Fibroblast of skin of left quadriceps (primary cell): ENCODE measurements around the gene TTC7B.
"Not testable (repeated sequence)": the region's sequence is repeated elsewhere in the genome, so short reads cannot be mapped to it uniquely, and the experiment has no call there.

Experiments
- DNase-seq, 2 experiments: peaks; one replicate each; pipeline ENCODE4 v3.0.0-alpha.2; 2013; ENCODE audit warnings: low read depth in 2 of 2

The TTC7B gene, protein sequence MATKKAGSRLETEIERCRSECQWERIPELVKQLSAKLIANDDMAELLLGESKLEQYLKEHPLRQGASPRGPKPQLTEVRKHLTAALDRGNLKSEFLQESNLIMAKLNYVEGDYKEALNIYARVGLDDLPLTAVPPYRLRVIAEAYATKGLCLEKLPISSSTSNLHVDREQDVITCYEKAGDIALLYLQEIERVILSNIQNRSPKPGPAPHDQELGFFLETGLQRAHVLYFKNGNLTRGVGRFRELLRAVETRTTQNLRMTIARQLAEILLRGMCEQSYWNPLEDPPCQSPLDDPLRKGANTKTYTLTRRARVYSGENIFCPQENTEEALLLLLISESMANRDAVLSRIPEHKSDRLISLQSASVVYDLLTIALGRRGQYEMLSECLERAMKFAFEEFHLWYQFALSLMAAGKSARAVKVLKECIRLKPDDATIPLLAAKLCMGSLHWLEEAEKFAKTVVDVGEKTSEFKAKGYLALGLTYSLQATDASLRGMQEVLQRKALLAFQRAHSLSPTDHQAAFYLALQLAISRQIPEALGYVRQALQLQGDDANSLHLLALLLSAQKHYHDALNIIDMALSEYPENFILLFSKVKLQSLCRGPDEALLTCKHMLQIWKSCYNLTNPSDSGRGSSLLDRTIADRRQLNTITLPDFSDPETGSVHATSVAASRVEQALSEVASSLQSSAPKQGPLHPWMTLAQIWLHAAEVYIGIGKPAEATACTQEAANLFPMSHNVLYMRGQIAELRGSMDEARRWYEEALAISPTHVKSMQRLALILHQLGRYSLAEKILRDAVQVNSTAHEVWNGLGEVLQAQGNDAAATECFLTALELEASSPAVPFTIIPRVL

DNA sequence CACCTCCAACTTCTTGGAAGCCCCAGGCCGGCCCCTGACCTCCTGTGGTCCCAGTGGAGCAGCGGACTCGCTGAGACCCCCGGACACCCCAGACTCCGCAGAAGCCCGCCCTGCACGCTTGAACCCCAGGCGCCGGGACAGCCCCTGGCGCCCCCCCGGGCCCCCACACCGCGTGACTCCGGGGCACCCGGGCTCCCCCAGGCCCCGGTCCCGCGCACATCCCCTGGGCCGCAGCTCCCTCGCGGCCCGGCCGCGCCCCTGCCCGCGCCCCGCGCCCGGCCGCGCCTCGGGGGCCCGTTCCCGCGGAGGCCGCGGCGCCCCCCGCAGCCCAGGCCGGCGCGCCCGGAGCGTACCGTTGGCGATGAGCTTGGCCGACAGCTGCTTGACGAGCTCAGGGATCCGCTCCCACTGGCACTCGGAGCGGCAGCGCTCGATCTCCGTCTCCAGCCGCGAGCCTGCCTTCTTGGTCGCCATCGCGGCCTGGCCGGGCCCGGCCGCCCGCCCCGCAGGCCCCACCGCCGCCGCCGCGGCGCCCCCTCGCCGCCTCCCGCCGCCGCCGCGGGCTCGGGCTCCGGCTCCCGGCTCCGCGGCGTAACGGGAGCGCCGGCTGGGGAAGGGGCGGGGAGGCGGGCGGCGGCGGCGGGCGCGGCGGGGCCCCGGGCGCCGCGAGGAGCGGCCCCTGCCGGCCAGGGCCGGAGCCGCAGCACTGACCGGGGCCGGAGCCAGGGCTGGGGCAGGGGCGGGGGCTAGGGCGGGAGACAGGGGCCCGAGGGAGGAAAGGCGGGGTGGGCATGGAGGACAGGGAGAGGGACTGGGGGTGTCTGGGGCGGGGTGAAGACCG, at the start of gene TTC7B:
TTC7B (minus strand) TSS at position 609 of the 841 bp plus-strand sequence; CDS start at position 474, 135 bp downstream.
- DNase-seq: no peak

- no peak for DNase-seq
These were observed 48.5 kb upstream of the TTC7B start for GRCh38 chr14:90864741-90865140.

- no peak for DNase-seq
These were observed 42.3 kb upstream of the TTC7B start for GRCh38 chr14:90858511-90858910.

DNA sequence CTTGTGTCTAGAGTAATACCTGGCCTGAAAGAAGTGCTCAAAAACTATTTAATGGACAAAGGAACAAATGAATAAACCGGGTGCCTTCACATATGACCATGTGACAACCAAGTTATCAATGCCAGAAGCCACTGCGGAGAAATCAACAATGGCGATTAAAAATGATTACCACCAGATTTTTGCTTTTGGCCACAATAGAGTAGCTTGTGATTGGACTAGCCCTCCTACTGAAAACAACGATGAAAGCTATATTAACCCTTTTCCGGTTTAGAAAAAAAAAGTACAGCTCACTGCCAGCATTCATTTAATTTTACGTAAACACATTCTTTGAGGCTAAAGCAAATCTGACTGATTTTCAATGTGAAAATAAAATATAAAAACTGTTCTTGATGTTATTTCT, 41.6 kb upstream of the TTC7B start:
- no peak for DNase-seq

- not testable (repeated sequence) for DNase-seq
These were observed 39.9 kb upstream of the TTC7B start for GRCh38 chr14:90856115-90856514.

- DNase-seq: no peak
These were observed 36.9 kb upstream of the TTC7B start for GRCh38 chr14:90853116-90853515.

- DNase-seq: no peak
These were observed 35.3 kb upstream of the TTC7B start for GRCh38 chr14:90851327-90852036.

DNA sequence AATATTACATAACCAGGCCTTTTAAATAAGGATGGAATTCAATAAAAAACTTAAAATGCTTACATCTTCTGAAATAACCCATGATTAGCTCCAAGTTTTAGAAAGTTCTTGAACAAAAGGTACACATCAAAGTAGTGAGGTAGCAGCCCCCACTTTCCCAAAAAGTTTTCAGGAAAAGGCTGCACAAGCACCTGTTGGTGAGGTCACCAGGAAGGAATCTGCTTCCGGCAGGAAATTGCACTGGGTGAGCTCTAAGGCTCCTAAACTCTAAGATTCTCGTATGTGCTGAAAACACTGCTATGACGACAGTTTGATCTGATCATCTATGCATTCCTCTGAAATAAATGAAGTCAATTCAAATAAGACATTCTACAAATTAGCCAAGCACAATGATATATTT, 34.3 kb upstream of the TTC7B start:
- peak in 1 of 2 experiments; percentile 15 for DNase-seq

- no peak for DNase-seq
These were observed 33.7 kb upstream of the TTC7B start for GRCh38 chr14:90849787-90850444.

DNA sequence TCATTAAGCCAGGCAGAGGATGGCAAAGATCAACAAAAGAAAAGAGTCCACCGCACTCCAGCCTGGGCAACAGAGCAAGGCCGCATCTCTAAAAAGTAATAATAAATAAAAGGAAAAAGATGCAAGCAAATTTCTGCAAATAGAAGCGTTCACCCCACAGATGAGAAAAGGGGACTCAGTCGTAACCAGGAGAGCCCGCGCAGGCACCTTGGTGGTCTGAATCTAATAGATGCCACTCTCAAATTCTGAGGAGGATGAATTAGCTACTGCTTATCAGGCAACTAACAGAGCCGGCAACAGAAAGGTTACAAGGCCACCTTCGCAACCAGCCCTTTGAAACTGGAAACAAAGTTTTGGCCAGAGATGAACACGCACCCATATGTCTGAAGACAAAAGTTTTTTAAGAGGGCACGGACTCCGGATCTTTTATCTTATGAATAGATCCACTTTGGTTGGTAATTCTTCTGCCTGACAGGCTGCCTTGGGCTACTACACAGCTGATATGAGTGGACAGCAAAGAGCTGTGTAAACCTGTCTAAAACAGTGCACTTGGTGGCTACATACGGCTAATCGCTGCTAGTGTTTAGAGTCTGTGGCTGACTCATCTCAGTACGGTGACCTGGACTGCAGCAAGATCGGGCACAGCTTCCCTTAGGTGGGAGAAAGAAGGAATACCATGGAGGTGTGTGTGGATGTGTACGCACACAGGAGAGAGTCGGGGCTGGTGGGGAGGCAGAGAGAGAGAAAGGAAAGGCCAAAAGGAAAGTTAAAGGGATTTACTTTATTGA, 32.9 kb upstream of the TTC7B start:
- DNase-seq: no peak

- DNase-seq: peak; percentile 56 to 59
These were observed 30.3 kb upstream of the TTC7B start for GRCh38 chr14:90846511-90846910.

- no peak for DNase-seq
These were observed 28.1 kb upstream of the TTC7B start for GRCh38 chr14:90844321-90844720.

DNA sequence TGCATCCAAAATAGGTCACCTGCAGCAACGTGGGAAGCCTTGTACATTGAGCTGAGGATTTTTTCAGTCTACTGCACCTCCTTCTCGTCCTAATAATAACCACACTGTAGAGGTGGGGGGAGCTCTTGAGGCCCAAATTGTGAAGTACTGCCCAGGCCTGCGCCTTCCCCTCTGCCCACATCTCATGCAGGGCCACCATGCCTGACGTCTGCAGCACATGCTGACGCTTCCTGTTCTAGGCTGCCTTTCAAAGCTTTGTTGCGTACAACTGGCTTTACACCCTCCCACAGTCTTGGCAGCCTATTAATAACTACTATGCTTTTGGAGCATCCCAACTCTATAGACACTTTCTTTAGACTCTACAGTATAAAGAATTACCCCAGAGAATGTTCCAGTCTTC, 26.5 kb upstream of the TTC7B start:
- no peak for DNase-seq

GRCh38 chr14:90840667-90841066, 24.4 kb upstream of the TTC7B start:
- not testable (repeated sequence) for DNase-seq

DNA sequence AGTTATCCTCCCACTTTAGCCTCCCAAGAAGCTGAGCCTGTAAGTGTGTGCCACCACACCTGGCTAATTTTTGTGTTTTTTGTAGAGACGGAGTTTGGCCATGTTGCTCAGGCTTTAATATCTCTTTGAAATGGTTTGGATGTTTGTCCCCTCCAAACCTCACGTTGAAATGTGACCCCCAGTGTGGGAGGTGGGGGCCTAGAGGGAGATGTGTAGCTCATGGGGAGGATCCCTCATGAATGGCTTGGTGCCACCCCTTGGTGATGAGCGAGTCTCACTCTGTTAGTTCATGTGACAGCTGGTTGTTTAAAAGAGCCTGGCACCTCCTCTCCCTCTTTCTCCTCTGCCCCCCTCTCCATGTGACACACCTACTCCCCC, 23.6 kb upstream of the TTC7B start:
- no peak for DNase-seq

DNA sequence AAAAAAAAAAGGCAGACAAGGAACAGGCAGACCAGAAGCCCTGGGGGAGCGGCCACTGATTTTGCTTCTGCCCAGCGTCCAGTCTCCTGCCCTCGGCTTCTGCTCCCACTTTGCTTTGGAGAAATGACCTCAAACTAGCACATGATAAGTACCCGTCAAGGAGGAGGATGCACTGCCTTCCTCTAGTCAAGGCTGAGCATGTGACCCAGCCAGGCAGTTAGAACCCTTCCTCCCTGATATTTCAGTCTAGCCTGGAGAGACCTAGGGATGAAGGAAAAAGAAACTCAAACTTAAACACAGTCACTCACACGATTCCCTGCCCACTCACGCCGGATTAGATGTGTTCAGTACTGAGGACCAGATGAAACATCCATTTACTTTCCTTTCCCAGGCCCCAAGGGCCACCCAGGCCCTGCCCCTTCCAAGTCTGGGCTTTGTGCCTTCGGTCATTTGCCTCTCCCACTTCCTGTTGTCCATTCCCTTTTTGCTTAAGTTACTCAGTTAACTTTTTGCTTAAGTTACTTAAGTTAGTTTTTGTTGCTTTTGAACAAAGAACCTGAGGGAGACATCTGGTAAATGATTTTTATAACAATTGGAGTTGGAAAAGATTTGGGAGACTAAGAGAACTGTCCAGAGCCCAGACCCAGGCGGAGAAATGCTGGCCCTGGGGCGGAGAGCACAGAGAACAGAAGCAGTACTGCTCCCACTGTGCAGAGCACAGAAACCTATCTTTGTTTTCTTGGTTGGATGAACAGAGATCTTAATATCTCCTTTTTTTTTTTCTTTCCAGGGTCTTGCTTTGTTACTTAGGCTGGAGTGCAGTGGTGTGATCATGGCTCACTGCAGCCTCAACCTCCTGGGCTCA, 23.0 kb upstream of the TTC7B start:
- no peak for DNase-seq

GRCh38 chr14:90838531-90838930, 22.3 kb upstream of the TTC7B start:
- DNase-seq: not testable (repeated sequence)

- DNase-seq: no peak
These were observed 21.1 kb upstream of the TTC7B start for GRCh38 chr14:90837355-90837754.

GRCh38 chr14:90836692-90837063, 20.4 kb upstream of the TTC7B start:
- DNase-seq: no peak
